ENCODE measurements around the gene PCSK5.

PCSK5 gene

DNA sequence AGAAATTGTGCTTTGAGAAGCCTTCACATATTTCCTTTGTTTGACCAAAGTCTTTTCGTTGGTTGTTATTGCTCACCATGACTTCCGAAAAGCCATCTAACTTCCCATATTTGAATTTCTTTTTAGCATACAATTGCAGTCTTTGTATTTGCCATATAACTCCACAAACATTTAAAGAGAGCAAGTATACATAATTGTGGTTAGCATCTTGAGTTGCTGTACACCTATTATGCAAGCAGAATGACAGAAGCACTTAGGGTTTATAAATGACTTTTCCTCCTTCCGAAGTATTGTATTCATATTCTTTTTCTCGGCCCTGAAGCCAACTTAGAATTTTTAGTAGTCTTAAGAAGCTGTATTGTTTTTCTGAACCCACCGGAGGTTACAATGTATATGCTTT is 253.4 kb downstream of the PCSK5 start:
- no peak overlapping the region for H3K4me3 ChIP-seq (ENCODE audit: low read length)
- no peak overlapping the region for H3K27ac ChIP-seq (ENCODE audit: low read length)
- no peaks in the 10 kb centered on the region for H4K20me1 ChIP-seq (ENCODE audit: insufficient read depth, low read length)
- no peaks in the 10 kb centered on the region for H3K4me1 ChIP-seq (ENCODE audit: low read length)
- no peaks in the 10 kb centered on the region for H3K36me3 ChIP-seq (replicated peaks; ENCODE audit: insufficient read depth, low read length)
- TF ChIP-seq, protein P1, sequence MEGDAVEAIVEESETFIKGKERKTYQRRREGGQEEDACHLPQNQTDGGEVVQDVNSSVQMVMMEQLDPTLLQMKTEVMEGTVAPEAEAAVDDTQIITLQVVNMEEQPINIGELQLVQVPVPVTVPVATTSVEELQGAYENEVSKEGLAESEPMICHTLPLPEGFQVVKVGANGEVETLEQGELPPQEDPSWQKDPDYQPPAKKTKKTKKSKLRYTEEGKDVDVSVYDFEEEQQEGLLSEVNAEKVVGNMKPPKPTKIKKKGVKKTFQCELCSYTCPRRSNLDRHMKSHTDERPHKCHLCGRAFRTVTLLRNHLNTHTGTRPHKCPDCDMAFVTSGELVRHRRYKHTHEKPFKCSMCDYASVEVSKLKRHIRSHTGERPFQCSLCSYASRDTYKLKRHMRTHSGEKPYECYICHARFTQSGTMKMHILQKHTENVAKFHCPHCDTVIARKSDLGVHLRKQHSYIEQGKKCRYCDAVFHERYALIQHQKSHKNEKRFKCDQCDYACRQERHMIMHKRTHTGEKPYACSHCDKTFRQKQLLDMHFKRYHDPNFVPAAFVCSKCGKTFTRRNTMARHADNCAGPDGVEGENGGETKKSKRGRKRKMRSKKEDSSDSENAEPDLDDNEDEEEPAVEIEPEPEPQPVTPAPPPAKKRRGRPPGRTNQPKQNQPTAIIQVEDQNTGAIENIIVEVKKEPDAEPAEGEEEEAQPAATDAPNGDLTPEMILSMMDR (IDR thresholded peaks at IDR 0.05; ENCODE audit: low read length): no peak
- no peak for TF ChIP-seq EZH2 (optimal IDR thresholded peaks at IDR 0.05; ENCODE audit: low read depth, low read length)
- TF ChIP-seq EZH2phosphoT487 (IDR thresholded peaks at IDR 0.05; ENCODE audit: low read length): no peak
- H3K9ac ChIP-seq (ENCODE audit: low read length): no peak overlapping the region
- no peaks in the 10 kb centered on the region for H3K27me3 ChIP-seq (replicated peaks; ENCODE audit: insufficient read depth, low read length)
- no peaks in the 10 kb centered on the region for H3K9me3 ChIP-seq (replicated peaks; ENCODE audit: insufficient read depth, low read length)
- H3K4me2 ChIP-seq (ENCODE audit: low read depth, low read length): no peak overlapping the region
- H2AFZ ChIP-seq (ENCODE audit: low read length): no peak overlapping the region
- DNase-seq: no peak
- H3K9me2 ChIP-seq (replicated peaks; ENCODE audit: insufficient read depth, low read length): no peaks in the 10 kb centered on the region
- H3F3A ChIP-seq (ENCODE audit: insufficient read depth, low read length): no peaks in the 10 kb centered on the region
- no peaks in the 10 kb centered on the region for H3K79me2 ChIP-seq (ENCODE audit: low read length)

DNA sequence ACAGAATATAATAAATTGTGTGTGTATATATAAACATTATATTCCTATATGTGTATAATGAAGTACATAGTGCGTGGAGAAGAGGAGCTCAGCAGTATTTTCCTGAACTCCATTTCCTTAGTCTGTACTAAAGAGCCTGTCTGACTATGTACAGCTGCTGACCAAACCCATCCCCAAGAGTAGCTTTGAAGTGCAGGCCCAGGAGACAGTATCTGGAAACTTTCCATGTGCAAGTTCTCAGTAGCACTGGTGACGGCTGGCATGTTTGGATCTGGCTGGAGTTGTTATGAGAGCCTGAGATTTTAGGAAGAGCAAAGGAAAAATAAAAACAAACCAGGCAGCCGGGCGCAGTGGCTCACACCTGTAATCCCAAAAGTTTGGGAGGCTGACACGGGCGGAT is 259.5 kb downstream of the PCSK5 start:
- Histone ChIP-seq H3K9me3 (replicated peaks; ENCODE audit: insufficient read depth, low read length) (no peaks in the 10 kb centered on the region), H3K4me1 (ENCODE audit: low read length) (0 out of 2 replicates have a peak, but pooled peaks cover 5% of the 10 kb centered on the region), H3K4me3 (ENCODE audit: low read length) (no peak overlapping the region), H3K27me3 (replicated peaks; ENCODE audit: insufficient read depth, low read length) (no peaks in the 10 kb centered on the region), H3K79me2 (ENCODE audit: low read length) (no peaks in the 10 kb centered on the region), H3K9me2 (replicated peaks; ENCODE audit: insufficient read depth, low read length) (no peaks in the 10 kb centered on the region), H3K36me3 (replicated peaks; ENCODE audit: insufficient read depth, low read length) (no peaks in the 10 kb centered on the region), H3F3A (ENCODE audit: insufficient read depth, low read length) (no peaks in the 10 kb centered on the region), H3K27ac (ENCODE audit: low read length) (no peak overlapping the region), H2AFZ (ENCODE audit: low read length) (no peak overlapping the region), H4K20me1 (ENCODE audit: insufficient read depth, low read length) (no peaks in the 10 kb centered on the region), H3K4me2 (ENCODE audit: low read depth, low read length) (no peak overlapping the region), H3K9ac (ENCODE audit: low read length) (no peak overlapping the region)
- DNase-seq: no peak
- TF ChIP-seq EZH2phosphoT487 (IDR thresholded peaks at IDR 0.05; ENCODE audit: low read length): no peak
- TF ChIP-seq, protein P1 (IDR thresholded peaks at IDR 0.05; ENCODE audit: low read length): no peak
- no peak for TF ChIP-seq EZH2 (optimal IDR thresholded peaks at IDR 0.05; ENCODE audit: low read depth, low read length)

DNA sequence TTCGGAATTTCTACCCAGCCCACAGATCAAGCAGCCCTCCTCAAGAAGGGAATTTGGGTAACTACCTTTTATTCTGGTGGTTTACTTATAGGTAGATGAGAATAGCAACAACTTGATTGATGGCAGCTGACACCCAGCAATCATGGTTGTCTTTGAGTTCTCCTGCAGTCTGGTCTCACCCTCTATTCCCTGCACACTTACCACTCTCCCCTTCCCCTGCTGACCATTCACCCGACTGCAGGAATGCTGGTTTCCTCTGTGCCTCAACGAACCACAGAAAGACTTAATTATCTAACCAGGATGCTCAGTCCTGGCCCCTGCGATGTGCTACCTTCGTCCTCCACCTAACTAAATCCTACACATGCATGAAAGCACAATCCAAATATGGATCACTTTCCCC is 260.8 kb downstream of the PCSK5 start:
- H3K36me3 ChIP-seq (replicated peaks; ENCODE audit: insufficient read depth, low read length): no peaks in the 10 kb centered on the region
- DNase-seq: no peak
- no peaks in the 10 kb centered on the region for H3K9me2 ChIP-seq (replicated peaks; ENCODE audit: insufficient read depth, low read length)
- TF ChIP-seq, protein P1 (IDR thresholded peaks at IDR 0.05; ENCODE audit: low read length): no peak
- TF ChIP-seq EZH2phosphoT487 (IDR thresholded peaks at IDR 0.05; ENCODE audit: low read length): no peak
- TF ChIP-seq EZH2 (optimal IDR thresholded peaks at IDR 0.05; ENCODE audit: low read depth, low read length): no peak
- no peak overlapping the region for H3K9ac ChIP-seq (ENCODE audit: low read length)
- peak overlapping the region; percentile 25; the same call in 1 of the 2 replicates for H3K4me2 ChIP-seq (ENCODE audit: low read depth, low read length)
- 0 out of 2 replicates have a peak, but pooled peaks cover 5% of the 10 kb centered on the region for H3K4me1 ChIP-seq (ENCODE audit: low read length)
- H3K9me3 ChIP-seq (replicated peaks; ENCODE audit: insufficient read depth, low read length): no peaks in the 10 kb centered on the region
- H3K4me3 ChIP-seq (ENCODE audit: low read length): no peak overlapping the region
- H3F3A ChIP-seq (ENCODE audit: insufficient read depth, low read length): no peaks in the 10 kb centered on the region
- H3K79me2 ChIP-seq (ENCODE audit: low read length): no peaks in the 10 kb centered on the region
- no peak overlapping the region for H3K27ac ChIP-seq (ENCODE audit: low read length)
- H3K27me3 ChIP-seq (replicated peaks; ENCODE audit: insufficient read depth, low read length): no peaks in the 10 kb centered on the region
- H4K20me1 ChIP-seq (ENCODE audit: insufficient read depth, low read length): no peaks in the 10 kb centered on the region
- no peak overlapping the region for H2AFZ ChIP-seq (ENCODE audit: low read length)
